Activated naive CD8-positive, alpha-beta T cell treated with anti-CD3 and anti-CD28 coated beads, Interleukin-2, amount 10 ng/mL, durations not matched to agents 7 days and 5 days (primary cell): Measurements from ENCODE around the gene MAP4K1. TPM values are rescaled to one million over a fixed set of nuclear protein-coding genes. Genes with fewer than 3 reads are reported as not detected.
A peak's percentile ranks its signal among the peaks of the same experiment; 100 is the strongest.
"Not testable (repeated sequence)": the region's sequence is repeated elsewhere in the genome, so short reads cannot be mapped to it uniquely, and the experiment has no call there.

ENCODE experiments used
- ATAC-seq: fragments of 150-1000 bp; cut with Tn5 transposase; one replicate; pipeline ENCODE4 v1.10.0; 2021; ENCODE audit warnings: low read depth, moderate library complexity
- POLR2A ChIA-PET: fragments of 350-600 bp; sonication (Branson Sonifier 250); formaldehyde crosslinking; loops from one replicate; lab custom pipeline; 2021; ENCODE audit warnings: antibody characterized with exemption; lab: Charles Lee
- DNase-seq: peaks from one replicate; pipeline ENCODE4 v3.0.0; 2021
- H3K27ac Mint-ChIP-seq: one replicate; pipeline ENCODE4 v1.8.0; 2022; ENCODE audit warnings: mild to moderate bottlenecking, mixed read lengths
- H3K27me3 Mint-ChIP-seq: one replicate; pipeline ENCODE4 v1.8.0; 2022; ENCODE audit warnings: mild to moderate bottlenecking, moderate library complexity, mixed read lengths
- H3K36me3 Mint-ChIP-seq: one replicate; pipeline ENCODE4 v1.8.0; 2021; ENCODE audit warnings: mild to moderate bottlenecking, mixed read lengths
- H3K4me1 Mint-ChIP-seq: one replicate; pipeline ENCODE4 v1.8.0; 2021; ENCODE audit warnings: mixed read lengths
- H3K4me3 Mint-ChIP-seq: one replicate; pipeline ENCODE4 v1.8.0; 2022; ENCODE audit warnings: mild to moderate bottlenecking, moderate library complexity, mixed read lengths
- H3K9me3 Mint-ChIP-seq: one replicate; pipeline ENCODE4 v1.8.0; 2021; ENCODE audit warnings: mixed read lengths
- total RNA-seq, 2 experiments: library from RNA; stranded (reverse); gene quantifications; one replicate each; pipeline ENCODE4 v1.2.3, GENCODE V29; 2021

The MAP4K1 gene
- total RNA-seq, 2 experiments from 2014 or later: 299 to 313 TPM

DNA sequence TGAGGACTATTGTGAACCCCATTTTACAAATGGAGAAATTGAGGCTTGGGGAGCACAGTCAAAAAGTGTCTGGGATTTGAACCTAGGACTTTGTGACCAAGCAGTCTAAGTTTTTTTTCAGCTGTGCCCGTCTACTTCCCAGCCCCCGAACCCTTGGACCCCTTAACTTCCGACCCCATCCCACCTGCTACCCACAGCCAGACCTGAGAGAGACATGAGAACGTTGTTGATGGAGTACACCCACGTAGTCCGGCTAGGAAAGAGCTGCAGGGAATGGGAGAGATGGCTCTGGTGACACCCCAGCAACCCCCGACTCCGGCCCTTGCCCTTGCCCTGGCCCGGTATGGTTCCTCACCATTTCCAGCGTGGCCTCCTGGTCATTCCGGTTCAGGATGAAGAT is 18.0 kb downstream of the MAP4K1 start:
- Mint-ChIP-seq H3K4me3 (no peak overlapping the region), H3K9me3 (no peaks in the 10 kb centered on the region), H3K27me3 (no peaks in the 10 kb centered on the region), H3K36me3 (peaks cover 35% of the 10 kb centered on the region), H3K4me1 (peaks cover 10% of the 10 kb centered on the region), H3K27ac (no peak overlapping the region)
- DNase-seq (no peak), ATAC-seq (no peak)
- POLR2A ChIA-PET: no interaction called here

DNA sequence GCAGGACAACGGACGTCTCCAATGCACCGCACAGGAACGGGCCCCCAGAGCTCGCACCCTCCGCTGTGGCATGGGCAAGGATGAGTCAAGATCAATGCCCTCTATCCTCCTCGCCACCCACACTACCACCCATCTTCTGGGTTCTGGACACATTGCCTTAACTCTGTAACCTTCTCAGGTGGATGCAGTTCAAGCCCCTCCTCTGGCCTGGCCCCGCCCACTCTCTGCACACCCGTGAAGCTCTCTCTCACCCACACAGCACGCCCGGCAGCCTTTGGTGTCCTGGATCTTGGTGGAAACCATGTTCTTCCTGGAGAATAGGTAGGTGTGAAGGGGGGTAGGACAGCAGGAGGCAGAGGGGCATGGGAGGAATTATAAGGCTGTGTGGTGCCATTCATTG is 20.7 kb downstream of the MAP4K1 start:
- DNase-seq (no peak), ATAC-seq (no peak)
- no peak overlapping the region for H3K4me3 Mint-ChIP-seq
- peaks cover 47% of the 10 kb centered on the region for H3K36me3 Mint-ChIP-seq
- H3K4me1 Mint-ChIP-seq: peaks cover 10% of the 10 kb centered on the region
- POLR2A ChIA-PET: no interaction called here
- peak overlapping the region; percentile 2 for H3K27ac Mint-ChIP-seq
- no peaks in the 10 kb centered on the region for H3K27me3 Mint-ChIP-seq
- H3K9me3 Mint-ChIP-seq: no peaks in the 10 kb centered on the region

DNA sequence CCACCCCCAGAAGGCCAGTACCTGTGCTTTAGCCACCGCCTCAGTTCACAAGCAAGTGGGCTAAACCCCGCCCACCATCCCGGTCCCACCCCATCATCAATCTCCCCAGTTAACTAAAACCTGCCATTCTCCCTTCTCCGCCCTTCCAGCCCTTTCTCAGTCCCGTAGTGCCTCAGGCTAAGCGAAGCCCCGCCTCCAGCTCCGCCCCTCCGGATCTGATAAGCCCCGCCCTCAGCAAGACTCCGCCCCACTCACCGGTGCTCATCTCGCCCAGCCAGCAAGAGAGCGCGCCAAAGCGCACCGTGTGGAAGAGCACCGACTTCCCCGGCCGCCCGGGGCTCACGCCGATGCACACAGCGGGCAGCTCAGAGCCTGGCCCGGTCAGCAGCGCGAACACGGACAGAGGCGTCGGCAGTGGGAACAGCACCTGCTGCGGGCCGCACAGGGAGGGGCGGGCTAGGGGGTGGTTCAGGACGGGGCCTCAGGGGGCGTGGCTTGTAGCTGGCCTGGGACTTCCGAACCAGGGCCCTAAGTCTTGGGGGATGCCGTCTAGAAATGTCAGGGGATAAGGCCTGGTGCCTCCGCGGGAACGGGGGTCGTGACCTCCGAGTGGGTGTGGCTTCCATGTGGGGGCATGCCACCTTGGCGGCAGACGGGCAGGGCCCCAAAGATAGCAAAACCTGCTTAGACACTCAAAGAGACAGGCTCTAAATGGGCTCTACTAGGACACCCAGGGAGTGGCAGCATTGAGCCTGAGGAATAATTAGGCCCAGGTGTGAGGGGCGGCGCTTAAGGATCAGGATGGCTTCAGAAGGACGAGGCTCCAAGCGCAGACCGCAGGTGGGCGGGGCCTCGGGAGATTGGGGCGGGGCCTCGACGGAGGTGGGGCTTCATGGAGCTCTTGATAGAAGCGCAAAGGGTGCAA is 21.4 kb downstream of the MAP4K1 start:
- POLR2A ChIA-PET: no interaction called here
- ATAC-seq: no peak
- no peak overlapping the region for H3K27ac Mint-ChIP-seq
- peak; percentile 46 for DNase-seq
- peaks cover 44% of the 10 kb centered on the region for H3K36me3 Mint-ChIP-seq
- H3K27me3 Mint-ChIP-seq: no peaks in the 10 kb centered on the region
- H3K4me1 Mint-ChIP-seq: peaks cover 8% of the 10 kb centered on the region
- no peaks in the 10 kb centered on the region for H3K9me3 Mint-ChIP-seq
- H3K4me3 Mint-ChIP-seq: no peak overlapping the region

DNA sequence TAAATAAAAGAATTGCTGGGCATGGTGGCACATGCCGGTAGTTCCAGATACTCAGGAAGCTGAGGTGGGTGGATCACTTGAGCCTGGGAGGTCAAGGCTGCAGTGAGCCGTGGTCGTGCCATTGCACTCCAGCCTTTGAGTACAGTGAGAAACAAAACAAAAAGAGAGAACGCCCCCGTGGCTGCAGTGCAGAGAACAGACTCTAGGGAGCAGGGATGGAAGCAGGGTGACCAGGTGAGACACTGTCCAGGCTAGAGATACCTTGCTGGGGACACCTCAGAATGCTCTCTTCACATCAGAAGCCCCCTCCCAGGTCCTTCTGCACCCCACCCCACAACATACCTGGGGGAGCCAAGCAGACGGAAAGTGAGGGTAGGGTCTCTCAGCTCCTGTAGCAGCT is 24.8 kb downstream of the MAP4K1 start:
- DNase-seq (no peak), ATAC-seq (no peak)
- Mint-ChIP-seq H3K4me3 (no peak overlapping the region), H3K4me1 (peaks cover 6% of the 10 kb centered on the region), H3K9me3 (no peaks in the 10 kb centered on the region), H3K36me3 (peaks cover 45% of the 10 kb centered on the region), H3K27ac (no peak overlapping the region), H3K27me3 (no peaks in the 10 kb centered on the region)
- POLR2A ChIA-PET: no interaction called here

DNA sequence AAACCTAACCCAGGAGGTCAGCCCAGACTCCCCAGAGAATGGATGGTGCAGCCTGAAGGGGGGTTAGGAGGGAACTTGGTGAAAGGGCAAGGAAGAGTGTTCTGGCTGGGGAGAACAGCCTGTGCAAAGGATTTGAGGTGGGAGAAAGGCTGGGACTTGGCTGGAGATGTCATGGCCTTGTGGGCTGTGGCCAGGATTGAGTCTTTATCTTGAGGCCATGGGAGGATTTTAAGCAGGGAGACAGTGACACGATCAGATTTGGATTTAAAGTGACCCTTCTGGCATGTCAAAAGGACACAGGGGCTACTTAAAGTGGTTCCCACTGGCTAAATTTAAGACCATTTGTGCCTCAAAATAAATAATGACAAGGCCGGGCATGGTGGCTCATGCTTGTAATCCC is 29.7 kb downstream of the MAP4K1 start:
- Mint-ChIP-seq H3K27ac (no peak overlapping the region), H3K4me3 (no peak overlapping the region), H3K4me1 (peaks cover 6% of the 10 kb centered on the region), H3K9me3 (no peaks in the 10 kb centered on the region), H3K36me3 (peaks cover 17% of the 10 kb centered on the region), H3K27me3 (no peaks in the 10 kb centered on the region)
- ATAC-seq: no peak
- POLR2A ChIA-PET: interaction anchor here (0.7 kb wide), 1 partner anchor 86 kb away, joined by 4 read pairs; no protein-coding TSS in a partner anchor
- DNase-seq: no peak

DNA sequence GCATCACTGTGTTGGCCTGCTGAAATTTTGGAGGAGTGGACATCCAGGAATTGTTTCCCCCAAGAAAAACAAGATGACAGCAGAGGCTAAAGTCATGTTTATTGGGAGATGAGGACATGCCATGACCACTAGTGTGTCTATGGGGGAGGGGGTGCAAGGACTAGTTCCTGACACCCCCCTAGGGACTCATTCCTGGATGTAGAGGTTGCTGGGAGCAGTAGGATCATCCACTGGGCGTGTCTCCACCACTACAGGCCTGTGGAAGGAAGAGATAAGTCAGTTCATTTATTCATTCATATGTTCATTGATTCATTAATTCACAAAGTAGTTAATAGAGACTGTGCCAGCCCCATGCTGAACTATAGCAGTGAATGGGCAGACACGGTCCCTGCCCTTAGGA is 30.2 kb downstream of the MAP4K1 start:
- DNase-seq (no peak), ATAC-seq (no peak)
- POLR2A ChIA-PET: no interaction called here
- no peaks in the 10 kb centered on the region for H3K9me3 Mint-ChIP-seq
- H3K4me1 Mint-ChIP-seq: peaks cover 6% of the 10 kb centered on the region
- no peak overlapping the region for H3K27ac Mint-ChIP-seq
- H3K36me3 Mint-ChIP-seq: peaks cover 15% of the 10 kb centered on the region
- no peaks in the 10 kb centered on the region for H3K27me3 Mint-ChIP-seq
- no peak overlapping the region for H3K4me3 Mint-ChIP-seq

DNA sequence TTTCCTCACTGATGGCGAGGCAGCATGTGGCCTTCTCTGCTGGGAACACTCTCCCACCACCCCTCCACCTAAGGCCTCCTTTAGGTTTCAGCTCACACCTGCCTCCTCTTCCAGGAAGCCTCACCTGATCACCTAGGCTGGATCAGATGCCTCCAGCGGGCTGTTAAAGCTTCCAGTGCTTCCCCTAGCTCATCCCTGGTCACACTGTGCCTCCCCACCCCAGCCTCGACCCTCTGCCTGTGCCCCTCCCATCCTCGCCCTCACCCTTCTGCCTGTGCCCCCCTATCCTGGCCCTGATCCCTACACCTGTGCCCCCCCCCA is 33.8 kb downstream of the MAP4K1 start:
- H3K27ac Mint-ChIP-seq: peak overlapping the region; percentile 64
- H3K27me3 Mint-ChIP-seq: no peaks in the 10 kb centered on the region
- ATAC-seq: no peak
- no peak for DNase-seq
- no peaks in the 10 kb centered on the region for H3K9me3 Mint-ChIP-seq
- peaks cover 12% of the 10 kb centered on the region for H3K4me1 Mint-ChIP-seq
- peak overlapping the region; percentile 63 for H3K4me3 Mint-ChIP-seq
- POLR2A ChIA-PET: interaction anchor here (1.0 kb wide), 1 partner anchor 34 kb away, joined by 6 read pairs; the partner anchor contains the start of genes EIF3K and MAP4K1
- H3K36me3 Mint-ChIP-seq: peaks cover 7% of the 10 kb centered on the region

DNA sequence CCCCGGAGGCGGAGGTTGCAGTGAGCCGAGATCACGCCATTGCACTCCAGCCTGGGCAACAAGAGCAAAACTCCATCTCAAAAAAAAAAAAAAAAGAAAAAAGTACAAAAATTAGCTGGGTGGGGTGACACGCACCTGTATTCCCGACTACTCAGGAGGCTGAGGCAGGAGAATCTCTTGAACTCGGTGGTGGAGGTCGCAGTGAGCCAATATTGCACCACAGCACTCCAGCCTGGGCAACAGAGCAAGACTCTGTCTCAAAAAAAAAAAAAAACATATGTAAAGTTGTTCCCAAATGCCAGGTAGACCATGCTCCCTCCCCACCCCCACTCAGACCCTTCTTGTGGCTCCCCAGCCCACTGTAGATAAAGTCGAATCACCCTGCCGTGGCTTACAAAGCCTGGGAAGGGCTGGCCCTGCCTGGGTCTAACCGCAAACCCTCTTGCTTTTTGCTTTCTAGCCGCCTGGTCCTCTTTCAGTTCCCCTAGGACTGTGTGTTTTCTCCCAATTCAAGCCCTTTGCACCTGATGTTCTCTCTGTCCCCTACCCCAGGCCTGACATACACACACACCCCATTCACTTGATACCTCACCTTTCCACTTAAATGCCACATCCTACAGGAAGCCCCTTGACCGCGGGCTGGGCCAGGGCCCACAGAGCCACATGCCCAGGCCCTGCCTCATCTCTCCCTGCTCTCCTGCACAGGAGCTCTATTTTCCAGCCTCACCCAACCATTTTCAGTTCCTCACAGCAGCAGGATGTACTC is 34.4 kb downstream of the MAP4K1 start:
- peak overlapping the region; percentile 63 for H3K4me3 Mint-ChIP-seq
- H3K36me3 Mint-ChIP-seq: peaks cover 5% of the 10 kb centered on the region
- H3K27ac Mint-ChIP-seq: peak overlapping the region; percentile 64
- DNase-seq (no peak), ATAC-seq (peak; percentile 36)
- H3K9me3 Mint-ChIP-seq: no peaks in the 10 kb centered on the region
- POLR2A ChIA-PET: interaction anchor here (0.7 to 1.0 kb wide), 2 partner anchors 35 to 39 kb away, joined by 4 to 6 read pairs; partner anchors contain the start of genes EIF3K and MAP4K1
- no peaks in the 10 kb centered on the region for H3K27me3 Mint-ChIP-seq
- H3K4me1 Mint-ChIP-seq: peaks cover 12% of the 10 kb centered on the region

DNA sequence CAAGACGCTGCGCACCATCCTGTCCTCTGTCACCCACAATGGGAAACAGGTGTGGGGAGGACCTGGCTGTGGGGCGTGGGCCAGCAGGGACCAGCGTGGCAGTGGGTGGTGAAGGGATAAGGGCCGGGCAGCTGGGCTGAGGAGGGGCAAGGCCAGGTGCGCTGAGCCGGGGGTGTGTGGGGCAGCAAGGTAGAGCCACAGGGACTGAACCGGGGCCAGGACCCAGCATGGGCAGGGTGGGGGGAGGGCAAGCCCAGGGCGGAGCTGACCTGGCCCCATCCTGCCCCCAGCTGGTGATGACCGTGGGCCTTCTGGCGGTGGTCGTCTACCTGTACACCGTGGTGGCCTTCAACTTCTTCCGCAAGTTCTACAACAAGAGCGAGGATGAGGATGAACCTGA is 37.7 kb downstream of the MAP4K1 start:
- Mint-ChIP-seq H3K36me3 (no peaks in the 10 kb centered on the region), H3K4me3 (no peak overlapping the region), H3K4me1 (peaks cover 12% of the 10 kb centered on the region), H3K27ac (no peak overlapping the region), H3K27me3 (peaks cover 3% of the 10 kb centered on the region), H3K9me3 (no peaks in the 10 kb centered on the region)
- POLR2A ChIA-PET: no interaction called here
- ATAC-seq (no peak), DNase-seq (no peak)

DNA sequence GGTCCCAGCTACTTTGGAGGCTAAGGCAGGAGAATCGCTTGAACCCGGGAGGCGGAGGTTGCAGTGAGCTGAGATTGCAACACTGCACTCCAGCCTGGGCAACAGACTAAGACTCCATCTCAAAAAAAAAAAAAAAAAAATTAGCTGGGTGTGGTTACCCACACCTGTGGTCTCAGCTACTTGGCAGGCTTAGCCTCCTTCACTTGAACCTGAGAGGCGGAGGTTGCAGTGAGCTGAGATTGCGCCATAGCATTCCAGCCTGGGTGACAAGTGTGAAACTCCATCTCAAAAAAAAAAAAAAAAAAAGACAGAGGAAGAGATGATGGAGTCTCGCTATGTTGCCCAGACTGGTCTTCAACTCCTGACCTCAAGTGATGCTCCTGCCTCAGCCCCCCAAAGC is 38.4 kb downstream of the MAP4K1 start:
- H3K27ac Mint-ChIP-seq, H3K36me3 Mint-ChIP-seq, H3K27me3 Mint-ChIP-seq, H3K4me3 Mint-ChIP-seq, H3K9me3 Mint-ChIP-seq, DNase-seq: not testable (repeated sequence)
- ATAC-seq: peak; percentile 44
- peaks cover 12% of the 10 kb centered on the region for H3K4me1 Mint-ChIP-seq
- POLR2A ChIA-PET: interaction anchor here (0.6 to 1.3 kb wide), 4 partner anchors 16 to 350 kb away, joined by 3 to 5 read pairs (median 4); partner anchors contain the start of gene EIF3K

DNA sequence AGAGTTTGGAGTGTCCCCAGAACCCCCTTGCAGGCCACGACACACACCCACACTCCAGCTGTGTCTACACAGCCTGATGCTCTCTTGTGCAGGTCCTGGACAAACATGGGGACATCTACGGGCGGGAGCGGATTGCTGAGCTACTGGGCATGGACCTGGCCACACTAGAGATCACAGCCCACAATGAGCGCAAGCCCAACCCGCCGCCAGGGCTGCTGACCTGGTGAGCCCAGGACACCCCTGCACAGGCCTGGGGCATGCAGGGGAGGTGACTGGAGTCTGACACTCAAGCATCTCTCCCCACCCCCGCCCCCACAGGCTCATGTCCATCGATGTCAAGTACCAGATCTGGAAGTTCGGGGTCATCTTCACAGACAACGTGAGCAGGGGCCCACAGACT is 39.9 kb downstream of the MAP4K1 start:
- Mint-ChIP-seq H3K27me3 (peaks cover 3% of the 10 kb centered on the region), H3K9me3 (no peaks in the 10 kb centered on the region), H3K27ac (no peak overlapping the region), H3K36me3 (no peaks in the 10 kb centered on the region), H3K4me1 (peaks cover 6% of the 10 kb centered on the region), H3K4me3 (no peak overlapping the region)
- POLR2A ChIA-PET: no interaction called here
- DNase-seq: no peak
- no peak for ATAC-seq

DNA sequence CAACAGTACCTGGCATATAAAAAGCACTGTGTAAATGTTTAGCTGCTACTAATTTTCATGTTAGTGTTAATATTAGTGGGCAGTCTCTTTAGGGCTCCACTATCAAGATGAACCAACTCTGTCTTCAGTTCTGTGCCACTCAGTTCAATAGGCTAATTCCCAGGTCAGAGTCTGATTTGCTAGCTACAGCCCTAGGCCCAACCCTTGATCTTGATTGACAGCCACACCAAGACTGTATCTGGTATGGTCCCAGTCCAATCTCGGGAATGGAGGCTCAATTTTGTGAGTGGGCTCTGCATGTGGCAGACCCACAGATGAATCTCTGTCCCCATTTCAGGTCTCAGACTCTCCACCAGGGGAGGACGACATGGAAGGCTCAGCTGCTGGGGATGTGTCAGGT is 46.1 kb downstream of the MAP4K1 start:
- peaks cover 10% of the 10 kb centered on the region for H3K27me3 Mint-ChIP-seq
- DNase-seq (no peak), ATAC-seq (no peak)
- POLR2A ChIA-PET: no interaction called here
- no peaks in the 10 kb centered on the region for H3K4me1 Mint-ChIP-seq
- H3K4me3 Mint-ChIP-seq: no peak overlapping the region
- H3K9me3 Mint-ChIP-seq: no peaks in the 10 kb centered on the region
- no peak overlapping the region for H3K27ac Mint-ChIP-seq
- H3K36me3 Mint-ChIP-seq: no peaks in the 10 kb centered on the region

DNA sequence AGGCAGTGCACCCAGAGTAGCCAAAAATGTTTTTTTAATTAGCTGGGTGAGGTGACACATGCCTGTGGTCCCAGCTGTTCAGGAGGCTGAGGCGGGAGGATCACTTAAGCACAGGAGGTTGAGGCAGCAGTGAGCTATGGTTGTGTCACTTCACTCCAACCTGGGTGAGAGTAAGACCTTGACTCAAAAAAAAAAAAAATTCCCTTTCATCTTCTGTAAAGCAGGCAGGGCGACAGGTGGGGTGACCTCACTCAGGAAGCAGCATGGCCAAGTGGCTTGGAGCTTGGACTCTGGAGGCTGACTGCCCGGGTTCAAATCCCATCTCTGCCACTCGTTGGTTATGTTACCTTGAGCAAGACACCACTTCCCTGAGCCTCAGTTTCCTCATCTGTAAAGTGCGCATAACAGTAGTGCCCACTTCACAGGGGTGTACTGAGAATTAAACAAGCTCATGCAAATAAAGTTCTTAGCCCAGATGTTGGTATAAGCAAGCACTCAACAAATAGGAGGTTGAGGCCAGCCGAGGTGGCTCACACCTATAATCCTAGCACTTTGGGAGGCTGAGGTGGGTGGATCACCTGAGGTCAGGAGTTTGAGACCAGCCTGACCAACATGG is 48.3 kb downstream of the MAP4K1 start:
- POLR2A ChIA-PET: interaction anchor here (0.6 to 1.1 kb wide), 3 partner anchors 46 to 53 kb away, joined by 3 read pairs; partner anchors contain the start of gene MAP4K1

More for the DNA sequence above, 48.3 kb downstream of the MAP4K1 start:
- Mint-ChIP-seq H3K27ac (no peak overlapping the region), H3K36me3 (no peaks in the 10 kb centered on the region), H3K4me3 (no peak overlapping the region), H3K4me1 (peaks cover 3% of the 10 kb centered on the region), H3K27me3 (peaks cover 24% of the 10 kb centered on the region), H3K9me3 (no peaks in the 10 kb centered on the region)
- no peak for ATAC-seq
- no peak for DNase-seq
